ENCODE measurements around the gene NIPSNAP3A. TPM values are rescaled to one million over a fixed set of nuclear protein-coding genes. Genes with fewer than 3 reads are reported as not detected.
"Not testable (repeated sequence)": the region's sequence is repeated elsewhere in the genome, so short reads cannot be mapped to it uniquely, and the experiment has no call there.

Gene NIPSNAP3A
- total RNA-seq (2021; fragmentation: NEBNext Ultra II Directional; extraction: Animal tissue kit (Norgen Biotek cat#: 25700)), result 10 to 100 TPM; 11.5 to 17.0 (median 14.6) TPM
- long read RNA-seq, transcript NIPSNAP3A-201 (6 exons, 1,633 nt), result major isoform, 32 of 36 reads
- long read RNA-seq, partial matches to known transcripts, result 4 of 36 reads
- long read RNA-seq, other reads (novel, unspliced or antisense), result 0 of 36 reads

DNA sequence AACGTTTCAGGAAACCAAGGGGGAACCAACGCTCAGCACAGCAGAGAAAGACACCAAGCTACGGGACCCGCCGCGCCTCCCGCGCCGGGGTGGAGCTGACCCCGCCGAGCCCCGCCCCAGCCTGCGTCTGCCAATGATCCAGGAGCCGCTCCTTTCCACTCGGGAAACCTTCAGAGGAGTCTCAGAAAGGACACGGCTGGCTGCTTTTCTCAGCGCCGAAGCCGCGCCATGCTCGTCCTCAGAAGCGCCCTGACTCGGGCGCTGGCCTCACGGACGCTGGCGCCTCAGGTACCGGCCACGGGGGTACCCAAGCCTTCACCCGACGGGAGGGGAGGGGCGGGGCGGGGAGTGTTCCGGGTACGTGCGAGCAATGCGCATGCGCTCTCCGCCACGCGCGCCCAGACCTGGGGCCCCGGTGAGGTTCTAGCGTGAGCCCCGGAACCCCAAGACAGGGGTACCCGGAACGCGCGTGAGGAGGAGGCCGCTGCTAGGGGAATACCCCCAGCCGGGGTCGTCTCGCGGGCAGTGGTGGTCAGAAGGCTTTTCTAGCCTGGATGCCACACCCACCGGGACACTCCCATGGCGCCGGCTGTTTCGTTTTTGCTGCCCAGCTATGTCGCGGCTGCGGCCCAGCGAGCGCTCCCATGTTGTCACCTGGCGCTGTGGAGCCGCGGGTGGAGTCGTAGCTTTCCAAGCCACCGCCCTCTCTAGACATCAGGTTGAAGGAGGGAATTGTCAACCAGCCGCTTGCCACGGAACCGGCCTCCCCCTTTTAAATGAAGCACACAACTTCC lies at the start of gene NIPSNAP3A:
TSS of gene NIPSNAP3A (plus strand) at position 119 of the 794 bp plus-strand sequence. CDS start at position 229, 110 bp downstream.
- TF ChIP-seq, protein P1, sequence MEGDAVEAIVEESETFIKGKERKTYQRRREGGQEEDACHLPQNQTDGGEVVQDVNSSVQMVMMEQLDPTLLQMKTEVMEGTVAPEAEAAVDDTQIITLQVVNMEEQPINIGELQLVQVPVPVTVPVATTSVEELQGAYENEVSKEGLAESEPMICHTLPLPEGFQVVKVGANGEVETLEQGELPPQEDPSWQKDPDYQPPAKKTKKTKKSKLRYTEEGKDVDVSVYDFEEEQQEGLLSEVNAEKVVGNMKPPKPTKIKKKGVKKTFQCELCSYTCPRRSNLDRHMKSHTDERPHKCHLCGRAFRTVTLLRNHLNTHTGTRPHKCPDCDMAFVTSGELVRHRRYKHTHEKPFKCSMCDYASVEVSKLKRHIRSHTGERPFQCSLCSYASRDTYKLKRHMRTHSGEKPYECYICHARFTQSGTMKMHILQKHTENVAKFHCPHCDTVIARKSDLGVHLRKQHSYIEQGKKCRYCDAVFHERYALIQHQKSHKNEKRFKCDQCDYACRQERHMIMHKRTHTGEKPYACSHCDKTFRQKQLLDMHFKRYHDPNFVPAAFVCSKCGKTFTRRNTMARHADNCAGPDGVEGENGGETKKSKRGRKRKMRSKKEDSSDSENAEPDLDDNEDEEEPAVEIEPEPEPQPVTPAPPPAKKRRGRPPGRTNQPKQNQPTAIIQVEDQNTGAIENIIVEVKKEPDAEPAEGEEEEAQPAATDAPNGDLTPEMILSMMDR (IDR thresholded peaks at IDR 0.05), result no peak
- peak; percentile 62 for DNase-seq
- Mint-ChIP-seq H3K27me3 (ENCODE audit: insufficient read depth) (no peaks in the 10 kb centered on the region), H3K9me3 (no peaks in the 10 kb centered on the region), H3K27ac (peak within 1 kb of the TSS; percentile 95), H3K4me3 (peak within 1 kb of the TSS; percentile 95), H3K4me1 (ENCODE audit: low read depth) (peaks cover 43% of the 10 kb centered on the region), H3K36me3 (ENCODE audit: low read depth) (0 out of 2 replicates have a peak, but pooled peaks cover 8% of the 10 kb centered on the region)

DNA sequence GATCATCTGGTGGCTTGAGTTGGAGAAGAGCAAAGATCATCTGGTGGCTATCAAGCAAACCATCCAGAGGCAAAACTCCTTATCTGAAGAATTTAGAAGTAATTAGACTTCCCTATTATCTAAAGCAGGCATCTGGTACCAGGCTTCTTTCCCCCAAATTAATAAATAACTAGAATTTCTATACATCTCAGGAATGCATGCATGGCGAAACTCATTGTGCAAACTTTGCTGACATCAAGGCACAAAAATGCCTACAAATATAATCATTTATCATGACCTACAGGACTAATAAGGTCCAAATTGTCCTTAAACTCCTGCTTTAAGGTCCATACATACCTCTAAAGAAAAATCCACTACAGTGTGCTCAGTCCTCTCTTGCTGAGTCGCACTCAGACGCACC lies 47.2 kb upstream of the NIPSNAP3A start:
- no peak for DNase-seq
- no peaks in the 10 kb centered on the region for H3K9me3 Mint-ChIP-seq
- no peaks in the 10 kb centered on the region for H3K4me1 Mint-ChIP-seq (ENCODE audit: low read depth)
- no peak overlapping the region for H3K27ac Mint-ChIP-seq
- H3K27me3 Mint-ChIP-seq (ENCODE audit: insufficient read depth), result peaks cover 4% of the 10 kb centered on the region; the same call in 1 of the 2 replicates
- TF ChIP-seq, protein P1 (IDR thresholded peaks at IDR 0.05), result no peak
- no peak overlapping the region for H3K4me3 Mint-ChIP-seq
- H3K36me3 Mint-ChIP-seq (ENCODE audit: low read depth), result no peaks in the 10 kb centered on the region

DNA sequence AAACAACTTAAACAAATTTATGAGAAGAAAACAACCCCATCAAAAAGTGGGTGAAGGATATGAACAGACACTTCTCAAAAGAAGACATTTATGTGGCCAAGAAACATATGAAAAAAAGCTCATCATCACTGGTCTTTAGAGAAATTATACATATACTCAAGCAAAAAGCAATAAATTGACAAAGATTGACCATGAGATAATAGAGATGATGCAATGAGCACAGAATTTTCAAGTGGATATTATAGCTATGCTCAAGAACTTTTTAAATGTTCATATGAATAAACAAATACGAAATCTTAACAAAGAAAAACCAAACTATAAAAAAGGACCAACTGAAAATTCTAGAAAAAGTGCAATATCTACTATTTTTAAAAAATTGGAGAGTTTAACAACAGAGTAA lies 38.7 kb upstream of the NIPSNAP3A start:
- not testable (repeated sequence) for H3K4me1 Mint-ChIP-seq (ENCODE audit: low read depth); H3K4me3 Mint-ChIP-seq; H3K9me3 Mint-ChIP-seq; DNase-seq; H3K27ac Mint-ChIP-seq; H3K27me3 Mint-ChIP-seq (ENCODE audit: insufficient read depth); H3K36me3 Mint-ChIP-seq (ENCODE audit: low read depth)

GRCh38 chr9:104711604-104712003 lies 35.9 kb upstream of the NIPSNAP3A start:
- Mint-ChIP-seq H3K9me3 (no peaks in the 10 kb centered on the region), H3K4me3 (no peak overlapping the region), H3K27me3 (ENCODE audit: insufficient read depth) (no peaks in the 10 kb centered on the region; the same call in 1 of the 2 replicates), H3K27ac (no peak overlapping the region), H3K4me1 (ENCODE audit: low read depth) (no peaks in the 10 kb centered on the region), H3K36me3 (ENCODE audit: low read depth) (no peaks in the 10 kb centered on the region)
- no peak for DNase-seq
- TF ChIP-seq, protein P1 (IDR thresholded peaks at IDR 0.05), result no peak

DNA sequence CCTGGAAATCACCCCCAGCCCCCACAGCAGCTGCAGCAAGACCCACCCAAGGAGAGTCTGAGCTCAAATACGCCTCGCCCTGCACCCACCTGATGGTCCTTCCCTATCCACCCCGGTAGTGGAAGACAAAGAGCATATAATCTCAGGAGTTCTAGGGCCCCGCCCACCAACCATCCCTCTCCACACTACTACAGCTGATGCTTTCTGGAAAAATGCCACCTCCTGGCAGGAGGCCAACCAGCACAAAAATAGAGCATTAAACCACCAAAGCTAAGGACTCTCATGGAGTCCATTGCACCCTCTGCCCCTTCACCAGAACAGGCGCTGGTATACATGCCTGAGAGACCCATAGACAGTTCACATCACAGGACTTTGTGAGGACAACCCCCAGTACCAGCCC lies 22.5 kb upstream of the NIPSNAP3A start:
- no peaks in the 10 kb centered on the region for H3K36me3 Mint-ChIP-seq (ENCODE audit: low read depth)
- no peak overlapping the region for H3K27ac Mint-ChIP-seq
- no peaks in the 10 kb centered on the region for H3K9me3 Mint-ChIP-seq
- no peak for DNase-seq
- no peak overlapping the region for H3K4me3 Mint-ChIP-seq
- TF ChIP-seq, protein P1 (IDR thresholded peaks at IDR 0.05), result no peak
- peaks cover 8% of the 10 kb centered on the region; the same call in 1 of the 2 replicates for H3K4me1 Mint-ChIP-seq (ENCODE audit: low read depth)
- peaks cover 6% of the 10 kb centered on the region for H3K27me3 Mint-ChIP-seq (ENCODE audit: insufficient read depth)

DNA sequence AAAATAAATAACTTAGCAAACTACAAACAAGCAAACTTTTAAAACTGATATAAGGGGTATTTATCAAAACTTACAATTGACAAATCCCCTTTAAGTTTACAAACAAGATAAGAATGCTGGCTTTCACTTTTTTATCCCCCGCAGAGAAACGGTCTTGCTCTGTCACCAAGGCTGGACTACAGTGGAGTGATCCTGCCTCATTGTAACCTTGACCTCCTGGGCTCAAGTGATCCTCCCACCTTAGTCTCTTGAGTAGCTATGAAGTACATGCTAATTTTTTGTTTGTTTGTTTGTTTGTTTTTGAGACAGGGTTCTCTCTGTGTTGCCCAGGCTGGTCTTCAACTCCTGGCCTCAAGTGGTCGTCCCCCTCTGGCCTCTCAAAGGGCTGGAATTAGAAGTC lies 9.0 kb upstream of the NIPSNAP3A start:
- no peak for DNase-seq
- Mint-ChIP-seq H3K4me3 (no peak overlapping the region), H3K9me3 (no peaks in the 10 kb centered on the region), H3K27ac (no peak overlapping the region), H3K36me3 (ENCODE audit: low read depth) (no peaks in the 10 kb centered on the region), H3K4me1 (ENCODE audit: low read depth) (peaks cover 40% of the 10 kb centered on the region), H3K27me3 (ENCODE audit: insufficient read depth) (no peaks in the 10 kb centered on the region; the same call in 1 of the 2 replicates)
- TF ChIP-seq, protein P1 (IDR thresholded peaks at IDR 0.05), result no peak
